C4-2B (cell line): ENCODE measurements around the gene ORC6.

Experiments
- H3K27ac ChIP-seq: fragments of 450-650 bp; 2 replicates; pipeline ENCODE4 v1.5.1; 2017
- ZFX ChIP-seq: fragments of 450-650 bp; IDR thresholded peaks from 2 replicates; pipeline ENCODE4 v1.6.1; 2017
- TF ChIP-seq, protein P1 (sequence below): fragments of 450-650 bp; conservative IDR thresholded peaks from 2 replicates; pipeline ENCODE4 v1.5.1; 2017; ENCODE audit warnings: mild to moderate bottlenecking

ORC6 gene

DNA sequence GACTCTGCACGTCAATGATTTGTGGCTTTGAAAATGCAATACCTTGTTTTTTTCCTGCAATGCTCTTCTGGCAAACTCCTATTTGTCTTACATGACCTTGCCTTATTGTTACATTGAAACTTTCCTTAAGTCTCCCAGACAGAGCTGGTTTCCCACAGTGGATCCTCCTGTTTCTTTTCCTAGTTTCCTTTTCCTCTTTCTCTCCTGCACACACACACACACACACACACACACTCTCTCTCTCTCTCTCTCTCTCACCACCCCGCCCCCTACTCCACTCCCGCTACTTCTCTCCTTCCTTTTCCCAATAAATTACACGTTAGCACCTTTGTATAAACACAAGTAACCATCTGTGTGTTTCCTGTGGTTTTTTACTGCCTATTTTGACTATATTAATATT lies 2.3 kb downstream of the ORC6 start:
- no peak overlapping the region for H3K27ac ChIP-seq
- no peak for TF ChIP-seq ZFX
- TF ChIP-seq, protein P1, sequence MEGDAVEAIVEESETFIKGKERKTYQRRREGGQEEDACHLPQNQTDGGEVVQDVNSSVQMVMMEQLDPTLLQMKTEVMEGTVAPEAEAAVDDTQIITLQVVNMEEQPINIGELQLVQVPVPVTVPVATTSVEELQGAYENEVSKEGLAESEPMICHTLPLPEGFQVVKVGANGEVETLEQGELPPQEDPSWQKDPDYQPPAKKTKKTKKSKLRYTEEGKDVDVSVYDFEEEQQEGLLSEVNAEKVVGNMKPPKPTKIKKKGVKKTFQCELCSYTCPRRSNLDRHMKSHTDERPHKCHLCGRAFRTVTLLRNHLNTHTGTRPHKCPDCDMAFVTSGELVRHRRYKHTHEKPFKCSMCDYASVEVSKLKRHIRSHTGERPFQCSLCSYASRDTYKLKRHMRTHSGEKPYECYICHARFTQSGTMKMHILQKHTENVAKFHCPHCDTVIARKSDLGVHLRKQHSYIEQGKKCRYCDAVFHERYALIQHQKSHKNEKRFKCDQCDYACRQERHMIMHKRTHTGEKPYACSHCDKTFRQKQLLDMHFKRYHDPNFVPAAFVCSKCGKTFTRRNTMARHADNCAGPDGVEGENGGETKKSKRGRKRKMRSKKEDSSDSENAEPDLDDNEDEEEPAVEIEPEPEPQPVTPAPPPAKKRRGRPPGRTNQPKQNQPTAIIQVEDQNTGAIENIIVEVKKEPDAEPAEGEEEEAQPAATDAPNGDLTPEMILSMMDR = no peak

DNA sequence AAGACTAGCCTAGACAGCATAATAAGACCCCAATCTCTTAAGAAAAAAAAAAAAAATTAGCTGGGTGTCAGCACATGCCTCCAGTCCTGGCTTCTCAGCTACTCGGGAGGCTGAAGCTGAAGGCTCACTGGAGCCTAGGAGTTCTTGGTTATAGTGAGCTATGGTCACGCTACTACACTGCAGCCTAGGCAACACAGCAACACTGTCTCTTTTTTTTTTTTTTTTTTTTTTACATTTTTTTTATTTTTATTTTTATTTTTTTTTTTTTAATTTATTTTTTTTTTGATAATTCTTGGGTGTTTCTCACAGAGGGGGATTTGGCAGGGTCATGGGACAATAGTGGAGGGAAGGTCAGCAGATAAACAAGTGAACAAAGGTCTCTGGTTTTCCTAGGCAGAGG lies 4.1 kb downstream of the ORC6 start:
- H3K27ac ChIP-seq = no peak overlapping the region
- TF ChIP-seq, protein P1 = no peak
- no peak for TF ChIP-seq ZFX

DNA sequence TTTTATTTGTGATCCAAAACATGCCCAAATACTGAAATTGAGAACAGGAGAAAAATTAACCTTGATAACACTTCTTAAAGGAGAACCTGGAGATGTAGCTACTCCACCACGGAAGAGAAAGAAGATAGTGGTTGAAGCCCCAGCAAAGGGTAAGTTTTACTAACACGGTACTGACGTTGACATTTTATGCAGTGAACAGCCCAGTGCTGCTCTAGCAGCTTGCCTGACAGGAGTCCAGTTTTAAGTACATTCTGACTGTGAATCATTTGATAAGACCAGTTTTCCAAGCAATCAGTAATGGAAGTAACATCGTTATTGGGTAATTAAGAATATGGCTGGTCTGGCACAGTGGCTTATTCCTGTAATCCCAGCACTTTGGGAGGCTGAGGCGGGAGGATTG lies 6.5 kb downstream of the ORC6 start:
- no peak overlapping the region for H3K27ac ChIP-seq

DNA sequence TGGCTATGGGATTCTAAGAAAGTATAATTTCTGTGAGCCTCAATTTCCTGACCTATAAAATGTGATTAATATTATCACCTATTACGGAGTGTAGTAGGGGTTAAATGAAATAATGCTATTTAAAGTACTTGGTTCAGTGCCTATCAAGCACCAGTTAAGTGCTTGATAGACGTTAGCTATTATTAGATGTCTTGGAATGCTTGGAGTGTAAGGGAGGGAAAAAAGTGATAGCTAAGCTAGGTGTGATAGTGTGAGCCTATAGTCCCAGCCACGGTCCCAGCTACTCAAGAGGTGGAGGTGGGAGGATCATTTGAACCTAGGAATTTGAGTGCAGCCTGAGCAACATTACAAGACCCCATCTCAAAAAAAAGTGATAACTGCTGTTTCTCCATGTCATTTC lies 7.5 kb downstream of the ORC6 start:
- no peak overlapping the region for H3K27ac ChIP-seq
- TF ChIP-seq, protein P1 = no peak
- no peak for TF ChIP-seq ZFX

More for the DNA sequence above, 6.5 kb downstream of the ORC6 start:
- TF ChIP-seq, protein P1 = no peak
- no peak for TF ChIP-seq ZFX

DNA sequence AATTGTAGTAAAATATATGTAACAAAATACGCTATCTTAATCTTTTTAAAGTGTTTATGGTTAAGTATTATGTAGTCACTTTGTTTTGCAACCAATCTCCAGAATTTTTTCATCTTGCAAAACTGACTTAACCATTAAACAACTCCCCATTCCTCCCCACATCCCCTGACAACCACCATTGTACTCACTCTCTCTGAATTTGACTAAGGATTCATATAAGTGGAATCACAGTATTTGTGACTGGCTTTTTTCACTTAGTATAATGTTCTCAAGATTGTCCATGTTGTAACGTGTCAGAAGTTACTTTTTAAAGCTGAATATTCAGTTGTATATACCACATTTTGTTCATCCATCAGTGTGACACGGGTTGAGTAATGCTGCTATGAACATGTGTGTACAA lies 10.6 kb downstream of the ORC6 start:
- H3K27ac ChIP-seq = no peak overlapping the region
- TF ChIP-seq, protein P1 = no peak
- no peak for TF ChIP-seq ZFX

DNA sequence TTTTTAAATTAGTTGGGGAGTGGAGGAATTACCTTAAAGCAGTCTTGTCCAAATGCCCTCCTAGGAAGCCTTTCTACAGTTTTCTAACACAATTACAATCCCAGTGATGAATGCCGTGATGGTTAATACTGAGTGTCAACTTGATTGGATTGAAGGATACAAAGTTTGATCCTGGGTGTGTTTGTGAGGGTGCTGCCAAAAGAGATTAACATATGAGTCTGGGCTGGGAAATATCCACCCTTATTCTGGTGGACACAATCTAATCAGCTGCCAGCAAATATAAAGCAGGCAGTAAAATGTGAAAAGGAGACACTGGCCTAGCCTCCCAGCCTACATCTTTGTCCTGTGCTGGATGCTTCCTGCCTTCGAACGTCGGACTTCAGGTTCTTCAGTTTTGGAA lies 12.2 kb downstream of the ORC6 start:
- H3K27ac ChIP-seq = no peak overlapping the region
- TF ChIP-seq, protein P1 = no peak
- no peak for TF ChIP-seq ZFX

DNA sequence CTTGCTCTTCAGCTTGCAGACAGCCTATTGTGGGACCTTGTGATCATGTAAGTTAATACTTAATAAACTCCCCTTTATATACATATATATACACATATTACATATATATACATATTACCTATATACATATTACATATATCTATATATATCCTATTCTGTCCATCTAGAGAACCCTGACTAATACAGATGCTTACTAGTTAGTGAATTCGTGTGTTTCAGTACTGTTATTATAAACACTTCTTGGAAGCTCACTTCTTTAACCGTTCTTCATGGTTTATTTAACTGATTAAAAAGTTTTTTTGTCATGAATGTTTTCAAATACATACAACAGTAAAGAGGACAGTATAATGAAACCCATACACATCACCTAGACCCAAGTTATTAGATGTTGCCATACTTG lies 12.6 kb downstream of the ORC6 start:
- TF ChIP-seq, protein P1 = no peak
- TF ChIP-seq ZFX = no peak
- no peak overlapping the region for H3K27ac ChIP-seq
